WERI-Rb-1 (cell line): Measurements from ENCODE around the gene LRCH1.

Experiments
- DNase-seq: peaks from one replicate; pipeline ENCODE4 v3.0.0-alpha.2; 2020
- H3K27ac ChIP-seq: fragments of 250-450 bp; sonication (Bioruptor Pico); 2 replicates; pipeline ENCODE4 v1.5.1; 2020; ENCODE audit warnings: mild to moderate bottlenecking, moderate library complexity
- H3K27me3 ChIP-seq: fragments of 250-450 bp; sonication (Bioruptor Pico); 2 replicates; pipeline ENCODE4 v1.5.1; 2021; ENCODE audit warnings: mild to moderate bottlenecking, low read depth, moderate library complexity; ENCODE audit not compliant: insufficient read depth, severe bottlenecking
- H3K36me3 ChIP-seq: fragments of 250-450 bp; sonication (Bioruptor Pico); 2 replicates; pipeline ENCODE4 v1.5.1; 2020; ENCODE audit warnings: mild to moderate bottlenecking, moderate library complexity
- H3K4me3 ChIP-seq: 2 replicates; pipeline ENCODE4 v1.5.1; 2011; ENCODE audit warnings: low read depth, mild to moderate bottlenecking, control low read depth, low read length
- H3K9me3 ChIP-seq: fragments of 250-450 bp; sonication (Bioruptor Pico); 2 replicates; pipeline ENCODE4 v1.5.1; 2021; ENCODE audit warnings: mild to moderate bottlenecking, moderate library complexity; ENCODE audit not compliant: severe bottlenecking
- CTCF ChIP-seq: IDR thresholded peaks from 2 replicates; pipeline ENCODE4 v1.5.1; 2011; ENCODE audit warnings: low read depth, mild to moderate bottlenecking, control low read depth, inconsistent platforms, low read length

Gene LRCH1

GRCh38 chr13:46536341-46536740 lies 16.6 kb upstream of the LRCH1 start:
- Histone ChIP-seq H3K27me3 (no peaks in the 10 kb centered on the region), H3K27ac (no peak overlapping the region), H3K9me3 (no peaks in the 10 kb centered on the region), H3K36me3 (no peaks in the 10 kb centered on the region), H3K4me3 (no peak overlapping the region)
- no peak for DNase-seq
- TF ChIP-seq CTCF = no peak

DNA sequence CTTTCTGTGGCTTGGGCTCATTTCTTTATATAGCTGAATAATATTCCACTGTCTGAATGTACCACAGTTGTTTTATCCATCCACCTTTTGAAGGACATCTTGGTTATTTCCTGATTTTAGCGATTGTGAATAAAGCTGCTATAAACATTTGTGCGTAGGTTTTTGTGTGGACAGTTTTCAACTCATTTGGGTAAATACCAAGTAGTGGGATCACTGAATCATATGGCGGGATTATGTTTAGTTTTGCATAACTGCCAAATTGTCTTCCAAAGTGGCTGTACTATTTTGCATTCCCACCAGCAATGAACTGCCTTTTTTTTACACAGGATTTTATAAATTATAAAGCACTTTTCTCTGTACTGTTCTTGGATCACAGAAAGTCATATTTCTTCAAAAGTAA lies 13.7 kb upstream of the LRCH1 start:
- DNase-seq = no peak
- TF ChIP-seq CTCF = no peak
- H3K27me3 ChIP-seq = no peaks in the 10 kb centered on the region
- no peaks in the 10 kb centered on the region for H3K36me3 ChIP-seq
- no peak overlapping the region for H3K27ac ChIP-seq
- H3K4me3 ChIP-seq = no peak overlapping the region
- H3K9me3 ChIP-seq = no peaks in the 10 kb centered on the region

- no peaks in the 10 kb centered on the region for H3K9me3 ChIP-seq
- H3K4me3 ChIP-seq = no peak overlapping the region
- no peaks in the 10 kb centered on the region for H3K27me3 ChIP-seq
- DNase-seq = no peak
- no peak for TF ChIP-seq CTCF
- H3K36me3 ChIP-seq = no peaks in the 10 kb centered on the region
- H3K27ac ChIP-seq = no peak overlapping the region
Observed at GRCh38 chr13:46541210-46541609, 11.8 kb upstream of the LRCH1 start.

- H3K9me3 ChIP-seq = no peaks in the 10 kb centered on the region
Observed at GRCh38 chr13:46542833-46543232, 10.1 kb upstream of the LRCH1 start.

DNA sequence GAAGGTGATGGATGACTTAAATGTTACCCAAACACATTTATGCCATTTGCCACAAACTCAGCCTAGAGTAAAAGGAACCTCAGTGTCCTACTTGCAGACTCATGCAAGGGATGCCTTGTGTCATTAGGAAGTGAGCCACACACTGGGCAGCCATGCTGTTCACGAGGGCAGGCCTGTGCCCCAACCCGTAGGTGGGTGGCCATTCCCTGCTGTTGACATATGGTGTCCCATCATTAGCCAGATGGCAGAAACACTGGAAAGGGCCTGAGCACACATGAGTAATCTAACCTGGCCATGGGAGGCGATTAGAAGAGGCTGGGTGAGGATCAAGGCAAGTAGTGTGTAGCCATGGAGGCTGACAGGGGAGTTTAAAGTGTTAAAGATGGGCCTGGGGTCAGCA lies 9.7 kb upstream of the LRCH1 start:
- Histone ChIP-seq H3K4me3 (no peak overlapping the region), H3K27ac (no peak overlapping the region; the same call in 1 of the 2 replicates), H3K36me3 (no peaks in the 10 kb centered on the region), H3K27me3 (no peaks in the 10 kb centered on the region), H3K9me3 (no peaks in the 10 kb centered on the region)
- DNase-seq = peak; percentile 67
- TF ChIP-seq CTCF = no peak

More at GRCh38 chr13:46542833-46543232, 10.1 kb upstream of the LRCH1 start:
- TF ChIP-seq CTCF = no peak
- no peaks in the 10 kb centered on the region for H3K36me3 ChIP-seq
- no peak for DNase-seq
- H3K27me3 ChIP-seq = no peaks in the 10 kb centered on the region
- H3K27ac ChIP-seq = no peak overlapping the region
- no peak overlapping the region for H3K4me3 ChIP-seq

- H3K4me3 ChIP-seq = no peak overlapping the region
- H3K36me3 ChIP-seq = no peaks in the 10 kb centered on the region
- H3K9me3 ChIP-seq = no peaks in the 10 kb centered on the region
- H3K27me3 ChIP-seq = no peaks in the 10 kb centered on the region
- TF ChIP-seq CTCF = no peak
- H3K27ac ChIP-seq = no peak overlapping the region; the same call in 1 of the 2 replicates
- no peak for DNase-seq
Observed at GRCh38 chr13:46544208-46544607, 8.8 kb upstream of the LRCH1 start.
